ENCODE data around the gene DOCK11.

DNA sequence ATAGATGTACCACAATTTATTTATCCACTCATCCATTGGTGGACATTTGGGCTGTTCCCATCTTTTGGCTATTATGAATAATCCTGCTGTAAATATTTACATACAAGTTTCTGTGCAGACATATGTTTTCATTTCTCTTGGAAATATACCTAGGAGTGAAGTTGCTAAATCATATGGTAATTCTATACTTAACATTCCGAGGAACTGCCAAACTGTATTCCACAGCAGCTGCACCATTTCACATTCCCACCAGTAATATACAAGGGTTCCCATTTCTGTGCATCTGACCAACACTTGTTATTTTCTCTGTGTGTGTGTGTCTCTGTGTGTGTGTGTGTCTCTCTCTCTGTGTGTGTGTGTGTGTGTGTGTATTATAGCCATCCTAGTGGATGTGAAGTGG, 15.4 kb upstream of the DOCK11 start:
- no peak for TF ChIP-seq POLR2A (IDR thresholded peaks at IDR 0.05; ENCODE audit: low read depth, low read length)
- no peak for TF ChIP-seq POLR2AphosphoS5 (IDR thresholded peaks at IDR 0.05; ENCODE audit: low read depth, low read length)
- no peak for TF ChIP-seq TAF1 (IDR thresholded peaks at IDR 0.05; ENCODE audit: borderline replicate concordance, low read depth, low read length)
